ENCODE measurements around the gene ADAMTS16. TPM values are rescaled to one million over a fixed set of nuclear protein-coding genes. Genes with fewer than 3 reads are reported as not detected.

The ADAMTS16 gene
- total and polyA plus RNA-seq, 9 donors, result 7.4 to 32.7 (median 13.6) TPM

- Histone ChIP-seq H3K4me3 (no peak overlapping the region), H3K4me1 (ENCODE audit: insufficient read depth) (peaks cover 2% of the 10 kb centered on the region), H3K27ac (no peak overlapping the region), H3K9me3 (no peaks in the 10 kb centered on the region), H3K36me3 (no peaks in the 10 kb centered on the region), H3K27me3 (no peaks in the 10 kb centered on the region)
- intact Hi-C loops (cut with DNase I), result loop anchor here in 1 of 4 donors (5.0 kb wide), 1 partner anchor 68 kb away; no protein-coding TSS in a partner anchor
- no peak for TF ChIP-seq POLR2A (IDR thresholded peaks at IDR 0.05)
- no peak for TF ChIP-seq CTCF (IDR thresholded peaks at IDR 0.05)
- TF ChIP-seq EP300 (IDR thresholded peaks at IDR 0.05), result no peak
- 92 to 95% (median 95%) methylated on average over 5 of the region's 5 CpGs for WGBS, 3 donors
- no peak for DNase-seq
These were observed 133.8 kb downstream of the ADAMTS16 start for GRCh38 chr5:5273976-5274375.

- no peak overlapping the region for H3K4me3 ChIP-seq
- intact Hi-C loops (cut with DNase I), result no loop called here
- no peak for DNase-seq
- no peaks in the 10 kb centered on the region for H3K9me3 ChIP-seq
- no peaks in the 10 kb centered on the region for H3K27me3 ChIP-seq
- 24 to 49% (median 34%) methylated on average over 1 of the region's 1 CpG for WGBS, 3 donors
- H3K36me3 ChIP-seq, result no peaks in the 10 kb centered on the region
- H3K27ac ChIP-seq, result no peak overlapping the region
- no peak for TF ChIP-seq EP300 (IDR thresholded peaks at IDR 0.05)
- no peak for TF ChIP-seq POLR2A (IDR thresholded peaks at IDR 0.05)
- TF ChIP-seq CTCF (IDR thresholded peaks at IDR 0.05), result no peak
- peaks cover 2% of the 10 kb centered on the region for H3K4me1 ChIP-seq (ENCODE audit: insufficient read depth)
These were observed 135.1 kb downstream of the ADAMTS16 start for GRCh38 chr5:5275211-5275610.

- Histone ChIP-seq H3K27ac (no peak overlapping the region), H3K27me3 (no peaks in the 10 kb centered on the region), H3K36me3 (no peaks in the 10 kb centered on the region), H3K9me3 (no peaks in the 10 kb centered on the region), H3K4me1 (ENCODE audit: insufficient read depth) (no peaks in the 10 kb centered on the region), H3K4me3 (no peak overlapping the region)
- WGBS, 3 donors, result 84 to 85% (median 84%) methylated on average over 8 of the region's 8 CpGs
- intact Hi-C loops (cut with DNase I), result no loop called here
- TF ChIP-seq EP300 (IDR thresholded peaks at IDR 0.05) (no peak), CTCF (IDR thresholded peaks at IDR 0.05) (no peak), POLR2A (IDR thresholded peaks at IDR 0.05) (no peak)
- DNase-seq, result no peak
These were observed 136.3 kb downstream of the ADAMTS16 start for GRCh38 chr5:5276430-5276829.

GRCh38 chr5:5276951-5277517 lies 136.9 kb downstream of the ADAMTS16 start:
- intact Hi-C loops (cut with DNase I), result no loop called here

More at GRCh38 chr5:5276951-5277517, 136.9 kb downstream of the ADAMTS16 start:
- Histone ChIP-seq H3K4me3 (no peak overlapping the region), H3K27ac (no peak overlapping the region), H3K36me3 (no peaks in the 10 kb centered on the region), H3K9me3 (no peaks in the 10 kb centered on the region), H3K4me1 (ENCODE audit: insufficient read depth) (no peaks in the 10 kb centered on the region), H3K27me3 (no peaks in the 10 kb centered on the region)
- WGBS, 3 donors, result 83 to 91% (median 86%) methylated on average over 12 of the region's 12 CpGs
- no peak for DNase-seq
- TF ChIP-seq POLR2A (IDR thresholded peaks at IDR 0.05), result no peak
- TF ChIP-seq EP300 (IDR thresholded peaks at IDR 0.05), result no peak
- no peak for TF ChIP-seq CTCF (IDR thresholded peaks at IDR 0.05)

All from ovary (tissue), 9 donors.